K562 (cell line): ENCODE results near the gene ZBTB9. TPM values are rescaled to one million over a fixed set of nuclear protein-coding genes. Genes with fewer than 3 reads are reported as not detected.

Experiments used
- CBX5 ChIP-seq: IDR thresholded peaks from 2 replicates; pipeline ENCODE4 v1.6.1; 2014; ENCODE audit warnings: low read depth, borderline replicate concordance
- CUX1 ChIP-seq: fragments of 200-800 bp; sonication (Bioruptor generic); IDR thresholded peaks from 2 replicates; pipeline ENCODE4 v1.6.1; 2016; ENCODE audit warnings: missing genetic modification characterization, missing compliant biosample characterization
- GTF2F1 ChIP-seq: IDR thresholded peaks from 2 replicates; pipeline ENCODE4 v1.6.1; 2011; ENCODE audit warnings: low read depth, low read length, improper control_type of control experiment
- MCM7 ChIP-seq, 2 experiments: fragments of 450-650 bp; IDR thresholded peaks; 2 replicates each; pipeline ENCODE4 v1.6.1; 2016 to 2018
- MEF2A ChIP-seq: IDR thresholded peaks from 2 replicates; pipeline ENCODE4 v1.6.1; 2011; ENCODE audit warnings: low read depth, mild to moderate bottlenecking, low read length, moderate library complexity; ENCODE audit not compliant: control insufficient read depth
- MTA1 ChIP-seq: fragments of 450-650 bp; IDR thresholded peaks from 2 replicates; pipeline ENCODE4 v1.6.1; 2017; ENCODE audit warnings: borderline replicate concordance
- NCOR1 ChIP-seq: fragments of 450-650 bp; IDR thresholded peaks from 2 replicates; pipeline ENCODE4 v1.6.1; 2016; ENCODE audit warnings: mild to moderate bottlenecking, moderate library complexity
- PCBP1 ChIP-seq: fragments of 200-400 bp; formaldehyde crosslinking; IDR thresholded peaks from 2 replicates; pipeline ENCODE4 v1.6.1; 2018; ENCODE audit warnings: mild to moderate bottlenecking, low read depth, low read length; ENCODE audit not compliant: poor library complexity, severe bottlenecking
- POLR2AphosphoS5 ChIP-seq: IDR thresholded peaks from 2 replicates; pipeline ENCODE4 v1.6.1; 2011; ENCODE audit warnings: mild to moderate bottlenecking, low read depth, low read length, moderate library complexity; ENCODE audit not compliant: control insufficient read depth, insufficient read depth
- RBFOX2 ChIP-seq: fragments of 200-400 bp; formaldehyde crosslinking; IDR thresholded peaks from 2 replicates; pipeline ENCODE4 v1.6.1; 2017; ENCODE audit warnings: low read depth, mild to moderate bottlenecking, low read length, moderate library complexity
- TBL1XR1 ChIP-seq, 2 experiments: IDR thresholded peaks; 2 replicates each; pipeline ENCODE4 v1.6.1; 2012; ENCODE audit warnings: improper control_type of control experiment in 2 of 2, low read length in 2 of 2, mild to moderate bottlenecking in 1 of 2
- TEAD1 ChIP-seq, 2 experiments: fragments of 450-650 bp in 1 of 2; sonication (generic) in 1 of 2; formaldehyde crosslinking; IDR thresholded peaks; 2 replicates each; pipeline versions ENCODE4 v1.4.0 to v1.8.0; 2020 to 2022; ENCODE audit warnings: mild to moderate bottlenecking in 2 of 2, missing genetic modification reagents in 1 of 2
- YBX1 ChIP-seq: fragments of 450-650 bp; IDR thresholded peaks from 2 replicates; pipeline ENCODE4 v1.7.1; 2016; ENCODE audit warnings: mild to moderate bottlenecking
- ZNF143 ChIP-seq: sonication (generic); formaldehyde crosslinking; IDR thresholded peaks from 2 replicates; pipeline ENCODE4 v1.9.0; 2022; ENCODE audit warnings: mild to moderate bottlenecking, missing genetic modification reagents
- ZNF175 ChIP-seq: fragments of 200-800 bp; sonication (Bioruptor generic); IDR thresholded peaks from 2 replicates; pipeline ENCODE4 v1.6.1; 2016; ENCODE audit warnings: low read depth, mild to moderate bottlenecking, missing genetic modification characterization, missing compliant biosample characterization
- ZNF224 ChIP-seq: sonication (generic); formaldehyde crosslinking; IDR thresholded peaks from 2 replicates; pipeline ENCODE4 v1.8.0; 2022; ENCODE audit warnings: mild to moderate bottlenecking, missing genetic modification reagents
- ZNF24 ChIP-seq: fragments of 450-650 bp; IDR thresholded peaks from 2 replicates; pipeline ENCODE4 v1.6.1; 2016
- ZNF408 ChIP-seq: fragments of 250-450 bp; sonication (Bioruptor Pico); IDR thresholded peaks from 2 replicates; pipeline ENCODE4 v1.4.0; 2020; ENCODE audit warnings: low read depth, mild to moderate bottlenecking, moderate library complexity
- ZNF436 ChIP-seq: fragments of 250-450, 450-650 bp; sonication (Bioruptor Pico); formaldehyde crosslinking; IDR thresholded peaks from 2 replicates; pipeline ENCODE4 v1.7.0; 2020; ENCODE audit warnings: mild to moderate bottlenecking
- ZNF785 ChIP-seq: fragments of 250-450 bp; sonication (Bioruptor Pico); IDR thresholded peaks from 2 replicates; pipeline ENCODE4 v1.4.0; 2020; ENCODE audit warnings: mild to moderate bottlenecking
- polyA plus RNA-seq, 8 experiments: library from polyadenylated mRNA; depleted of rRNA in 4 of 8; stranded (reverse) in 5 of 8; unstranded in 3 of 8; fragments of >200 nt; fragmentation: Nextera tagmentation in 2 of 8; fragmentation: Illumina TruSeq in 1 of 8; extraction: Ambion mirVana in 2 of 8; extraction: Trizol in 1 of 8; gene quantifications; 2 replicates each; pipeline versions ENCODE4 v1.2.1 to v1.2.3, GENCODE V29; 2011 to 2014; ENCODE audit warnings: inconsistent platforms in 1 of 8, missing spikeins in 1 of 8
- total RNA-seq, 7 experiments: library from RNA; depleted of rRNA in 6 of 7; stranded (reverse); fragments of >200 nt in 6 of 7; fragmentation: Illumina TruSeq in 2 of 7; extraction: Trizol in 2 of 7; gene quantifications; 2 replicates each; pipeline versions ENCODE4 v1.2.1 to v1.2.3, GENCODE V29; 2011 to 2021; ENCODE audit warnings: low replicate concordance in 1 of 7
- TF ChIP-seq, protein P1 (sequence below): fragments of 250-450 bp; sonication (Bioruptor Pico); IDR thresholded peaks from 2 replicates; pipeline ENCODE4 v1.8.0; 2022; ENCODE audit warnings: moderate library complexity, mild to moderate bottlenecking, inconsistent platforms
- TF ChIP-seq, protein P2 (sequence below), 2 experiments: fragments of 200-800 bp in 1 of 2; sonication (Bioruptor generic) in 1 of 2; sonication (generic) in 1 of 2; formaldehyde crosslinking in 1 of 2; IDR thresholded peaks in 1 of 2; conservative IDR thresholded peaks in 1 of 2; 2 replicates each; pipeline versions ENCODE4 v1.5.0 to v1.6.1; 2016 to 2020; ENCODE audit warnings: missing compliant biosample characterization in 1 of 2, missing genetic modification characterization in 1 of 2, missing genetic modification reagents in 1 of 2

Gene ZBTB9
- total and polyA plus RNA-seq, 9 of the 15 experiments (the other 6 are each of a cell fraction or from before 2014, with no cell fraction given): 1.9 to 19.5 (median 10.4) TPM

DNA sequence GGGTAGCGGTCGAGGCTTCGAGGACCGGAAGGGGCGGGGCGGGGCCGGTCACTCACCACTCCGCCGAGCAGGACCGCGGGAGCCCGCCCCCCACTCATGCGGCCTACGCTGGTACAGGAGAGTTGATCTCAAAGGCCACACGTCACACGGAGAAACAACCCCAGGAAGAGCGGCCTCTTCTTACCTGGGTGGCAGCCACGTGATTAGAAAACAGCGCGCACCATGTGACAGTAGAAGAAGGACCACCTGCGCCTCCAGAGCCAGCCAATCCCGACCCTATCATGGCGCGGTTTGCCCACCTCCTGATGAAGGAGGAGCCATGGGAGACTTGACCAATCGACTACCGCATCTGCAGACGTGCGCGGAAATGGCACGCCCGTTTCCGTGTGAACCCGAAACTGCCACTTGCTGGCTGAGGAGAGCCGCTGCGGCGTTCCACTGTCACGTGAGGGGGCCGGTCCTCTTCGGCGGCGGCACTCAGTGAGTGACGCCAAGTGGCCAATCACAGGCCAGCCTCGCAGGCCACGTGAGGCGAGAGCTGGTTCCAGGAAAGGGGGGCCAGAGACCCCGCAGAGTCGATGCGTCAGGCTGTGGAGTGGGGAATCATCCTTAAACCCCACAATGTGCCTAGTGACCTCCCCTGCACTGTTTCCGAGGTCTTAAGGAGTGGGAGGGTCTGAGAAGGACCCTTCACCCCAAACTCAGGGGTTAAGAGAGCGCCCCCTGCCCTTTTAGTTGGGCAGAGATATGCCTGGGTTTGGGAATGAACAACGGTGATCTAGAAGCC is 36.3 kb upstream of the ZBTB9 start, which contains the start of gene CUTA (continued):
- TF ChIP-seq NCOR1: 0 out of 2 replicates have a peak, but pooled peaks have one; percentile 45
- TF ChIP-seq MTA1: peak; percentile 93
- TF ChIP-seq ZNF175 (CRISPR knock-in tag): no peak; the same call in none of the 2 replicates
- TF ChIP-seq POLR2AphosphoS5: peak; percentile 68
- no peak for TF ChIP-seq YBX1
- TF ChIP-seq TEAD1 (CRISPR knock-in tag; IDR thresholded peaks at IDR 0.05): no peak
- no peak for TF ChIP-seq ZNF24
- no peak for TF ChIP-seq CUX1 (CRISPR knock-in tag)
- TF ChIP-seq ZNF408 (CRISPR knock-in tag): no peak
- TF ChIP-seq MEF2A: no peak
- TF ChIP-seq ZNF143 (CRISPR knock-in tag): no peak
- TF ChIP-seq, protein P1, sequence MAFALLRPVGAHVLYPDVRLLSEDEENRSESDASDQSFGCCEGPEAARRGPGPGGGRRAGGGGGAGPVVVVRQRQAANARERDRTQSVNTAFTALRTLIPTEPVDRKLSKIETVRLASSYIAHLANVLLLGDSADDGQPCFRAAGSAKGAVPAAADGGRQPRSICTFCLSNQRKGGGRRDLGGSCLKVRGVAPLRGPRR (CRISPR knock-in tag): 0 out of 2 replicates have a peak, but pooled peaks have one; percentile 24
- no peak for TF ChIP-seq PCBP1
- TF ChIP-seq ZNF785 (CRISPR knock-in tag): no peak
- TF ChIP-seq RBFOX2: peak; percentile 81
- TF ChIP-seq ZNF436 (CRISPR knock-in tag): peak; percentile 49; the same call in 1 of the 2 replicates
- no peak for TF ChIP-seq ZNF224 (CRISPR knock-in tag)
- TF ChIP-seq CBX5: no peak
- TF ChIP-seq, protein P2, sequence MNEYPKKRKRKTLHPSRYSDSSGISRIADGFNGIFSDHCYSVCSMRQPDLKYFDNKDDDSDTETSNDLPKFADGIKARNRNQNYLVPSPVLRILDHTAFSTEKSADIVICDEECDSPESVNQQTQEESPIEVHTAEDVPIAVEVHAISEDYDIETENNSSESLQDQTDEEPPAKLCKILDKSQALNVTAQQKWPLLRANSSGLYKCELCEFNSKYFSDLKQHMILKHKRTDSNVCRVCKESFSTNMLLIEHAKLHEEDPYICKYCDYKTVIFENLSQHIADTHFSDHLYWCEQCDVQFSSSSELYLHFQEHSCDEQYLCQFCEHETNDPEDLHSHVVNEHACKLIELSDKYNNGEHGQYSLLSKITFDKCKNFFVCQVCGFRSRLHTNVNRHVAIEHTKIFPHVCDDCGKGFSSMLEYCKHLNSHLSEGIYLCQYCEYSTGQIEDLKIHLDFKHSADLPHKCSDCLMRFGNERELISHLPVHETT (CRISPR knock-in tag; conservative IDR thresholded peaks at IDR 0.05 in 1 of 2, IDR thresholded peaks at IDR 0.05 in 1 of 2): peak in 1 of 2 experiments; percentile 91; a peak in 2 of 4 replicates
- no peak for TF ChIP-seq MCM7 (IDR thresholded peaks at IDR 0.05)
- peak in 1 of 2 experiments; percentile 61; a peak in 2 of 4 replicates for TF ChIP-seq TBL1XR1 (IDR thresholded peaks at IDR 0.05; ENCODE audit: low read length in 2 of 2)
- TF ChIP-seq GTF2F1: 0 out of 2 replicates have a peak, but pooled peaks have one; percentile 32
